Lower leg skin (tissue), 4 donors: Measurements from ENCODE around the gene OSBPL5. TPM values are rescaled to one million over a fixed set of nuclear protein-coding genes. Genes with fewer than 3 reads are reported as not detected.
"Not testable (repeated sequence)": the region's sequence is repeated elsewhere in the genome, so short reads cannot be mapped to it uniquely, and the experiment has no call there.

Source experiments
- DNase-seq, 2 donors: peaks; one replicate each; pipeline ENCODE4 v3.0.0-alpha.2; 2019; ENCODE audit warnings: low spot score in 2 of 2
- H3K4me3 ChIP-seq: fragments of 200-600 bp; sonication (generic); 2 replicates; pipeline ENCODE4 v1.5.1; 2017; ENCODE audit warnings: mild to moderate bottlenecking, low read depth; ENCODE audit not compliant: poor library complexity, severe bottlenecking
- POLR2A ChIP-seq, 2 donors: fragments of 450-650 bp; IDR thresholded peaks; one replicate each; pipeline ENCODE4 v1.6.1; 2016 to 2017; ENCODE audit warnings: antibody characterized with exemption in 2 of 2, mild to moderate bottlenecking in 1 of 2, moderate library complexity in 1 of 2
- WGBS, 2 donors: methylation state at CpG; one replicate each; pipeline ENCODE4 v1.1.5; 2018; 5-methylcytosine and 5-hydroxymethylcytosine counted together
- intact Hi-C: fragments of 100-400 bp; cut with DNase I; formaldehyde crosslinking; loops from one replicate; pipeline ENCODE4 v1.15.0; 2023; ENCODE audit warnings: low total_unique reads
- total RNA-seq, 4 donors: library from RNA; depleted of rRNA; stranded (reverse); fragments of >200 nt; gene quantifications; one replicate each; pipeline ENCODE4 v1.1.0, GENCODE V29; 2016
- TF ChIP-seq, protein P1 (sequence below), 3 donors: fragments of 450-650 bp; IDR thresholded peaks; one replicate each; pipeline ENCODE4 v1.5.1; 2016; ENCODE audit warnings: antibody characterized with exemption in 3 of 3, mild to moderate bottlenecking in 3 of 3, moderate library complexity in 2 of 3

OSBPL5 gene
- total RNA-seq, 4 donors from 2014 or later, result 39.0 to 77.4 (median 64.2) TPM

- intact Hi-C loops, result no loop called here
Observed at GRCh38 chr11:3077189-3077836, 87.8 kb downstream of the OSBPL5 start.

DNA sequence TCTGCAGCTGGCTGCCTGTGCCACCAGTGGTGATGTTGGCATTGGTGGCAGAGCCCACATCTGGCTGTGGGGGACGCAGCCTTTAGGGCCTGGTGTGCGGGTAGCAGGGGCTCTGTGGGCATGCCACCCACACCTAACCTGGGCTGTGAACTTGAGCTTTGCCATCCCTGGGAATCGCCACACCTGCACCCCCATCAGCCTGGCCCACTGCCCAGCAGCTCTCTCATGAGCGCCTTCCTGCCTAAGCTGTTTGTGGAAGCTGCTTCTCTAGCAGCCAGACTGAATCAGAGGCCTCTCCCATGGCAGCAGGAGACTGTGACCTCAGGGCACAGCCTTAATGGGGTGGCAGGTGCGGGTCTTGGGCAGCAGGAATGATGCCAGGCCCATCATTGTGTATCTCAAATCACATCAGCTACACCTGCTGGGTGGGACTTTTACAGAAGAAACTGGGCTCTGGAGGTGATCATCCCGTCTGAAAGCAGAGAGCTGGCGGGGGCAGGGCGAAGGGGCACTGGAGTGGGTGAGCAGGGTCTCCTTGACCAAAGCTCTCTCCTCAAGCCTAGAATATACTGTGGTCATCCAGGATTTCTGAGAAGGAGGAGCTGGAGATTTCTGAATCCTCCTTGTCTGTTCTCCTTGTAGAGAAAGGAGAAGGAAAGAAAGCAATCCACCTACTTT, 90.1 kb downstream of the OSBPL5 start:
- TF ChIP-seq, protein P1, sequence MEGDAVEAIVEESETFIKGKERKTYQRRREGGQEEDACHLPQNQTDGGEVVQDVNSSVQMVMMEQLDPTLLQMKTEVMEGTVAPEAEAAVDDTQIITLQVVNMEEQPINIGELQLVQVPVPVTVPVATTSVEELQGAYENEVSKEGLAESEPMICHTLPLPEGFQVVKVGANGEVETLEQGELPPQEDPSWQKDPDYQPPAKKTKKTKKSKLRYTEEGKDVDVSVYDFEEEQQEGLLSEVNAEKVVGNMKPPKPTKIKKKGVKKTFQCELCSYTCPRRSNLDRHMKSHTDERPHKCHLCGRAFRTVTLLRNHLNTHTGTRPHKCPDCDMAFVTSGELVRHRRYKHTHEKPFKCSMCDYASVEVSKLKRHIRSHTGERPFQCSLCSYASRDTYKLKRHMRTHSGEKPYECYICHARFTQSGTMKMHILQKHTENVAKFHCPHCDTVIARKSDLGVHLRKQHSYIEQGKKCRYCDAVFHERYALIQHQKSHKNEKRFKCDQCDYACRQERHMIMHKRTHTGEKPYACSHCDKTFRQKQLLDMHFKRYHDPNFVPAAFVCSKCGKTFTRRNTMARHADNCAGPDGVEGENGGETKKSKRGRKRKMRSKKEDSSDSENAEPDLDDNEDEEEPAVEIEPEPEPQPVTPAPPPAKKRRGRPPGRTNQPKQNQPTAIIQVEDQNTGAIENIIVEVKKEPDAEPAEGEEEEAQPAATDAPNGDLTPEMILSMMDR (IDR thresholded peaks at IDR 0.05), result no peak
- no peak for TF ChIP-seq POLR2A (IDR thresholded peaks at IDR 0.05)
- intact Hi-C loops, result no loop called here
- 52 to 64% methylated on average over 8 of the region's 8 CpGs for WGBS, 2 donors
- DNase-seq, result no peak
- H3K4me3 ChIP-seq, result no peak overlapping the region

More at GRCh38 chr11:3077189-3077836, 87.8 kb downstream of the OSBPL5 start:
- TF ChIP-seq POLR2A (IDR thresholded peaks at IDR 0.05), result no peak
- TF ChIP-seq, protein P1 (IDR thresholded peaks at IDR 0.05), result no peak
- 83 to 84% methylated on average over 9 to 11 of the region's 11 CpGs for WGBS, 2 donors
- H3K4me3 ChIP-seq, result no peak overlapping the region
- no peak for DNase-seq

- H3K4me3 ChIP-seq, result no peak overlapping the region
- intact Hi-C loops, result no loop called here
- 59 to 72% methylated on average over 3 of the region's 3 CpGs for WGBS, 2 donors
- no peak for TF ChIP-seq POLR2A (IDR thresholded peaks at IDR 0.05)
- no peak for DNase-seq
Observed at GRCh38 chr11:3073029-3073435, 92.1 kb downstream of the OSBPL5 start.

DNA sequence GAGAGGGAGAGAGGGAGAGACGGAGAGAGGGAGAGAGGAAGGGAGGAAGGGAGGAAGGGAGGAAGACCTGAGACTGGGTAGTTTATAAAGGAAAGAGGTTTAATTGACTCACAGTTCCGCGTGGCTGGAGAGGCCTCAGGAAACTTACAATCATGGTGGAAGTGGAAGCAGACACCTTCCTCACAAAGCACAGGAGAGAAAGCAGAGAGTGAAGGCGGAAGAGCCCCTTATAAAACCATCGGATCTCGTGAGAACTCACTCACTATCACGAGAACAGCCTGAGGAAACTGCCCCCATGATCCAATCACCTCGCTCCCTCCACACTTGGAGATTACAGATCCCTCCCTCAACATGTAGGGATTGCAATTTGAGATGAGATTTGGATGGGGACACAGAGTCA, 95.7 kb downstream of the OSBPL5 start:
- intact Hi-C loops, result no loop called here
- no peak for DNase-seq
- WGBS, 2 donors, result 87 to 91% methylated on average over 7 to 8 of the region's 8 CpGs
- TF ChIP-seq POLR2A (IDR thresholded peaks at IDR 0.05), result no peak
- TF ChIP-seq, protein P1 (IDR thresholded peaks at IDR 0.05), result no peak
- no peak overlapping the region for H3K4me3 ChIP-seq

- intact Hi-C loops, DNase-seq, H3K4me3 ChIP-seq: not testable (repeated sequence)
- 96 to 98% methylated on average over 3 of the region's 3 CpGs for WGBS, 2 donors
Observed at GRCh38 chr11:3066308-3066707, 98.8 kb downstream of the OSBPL5 start.

DNA sequence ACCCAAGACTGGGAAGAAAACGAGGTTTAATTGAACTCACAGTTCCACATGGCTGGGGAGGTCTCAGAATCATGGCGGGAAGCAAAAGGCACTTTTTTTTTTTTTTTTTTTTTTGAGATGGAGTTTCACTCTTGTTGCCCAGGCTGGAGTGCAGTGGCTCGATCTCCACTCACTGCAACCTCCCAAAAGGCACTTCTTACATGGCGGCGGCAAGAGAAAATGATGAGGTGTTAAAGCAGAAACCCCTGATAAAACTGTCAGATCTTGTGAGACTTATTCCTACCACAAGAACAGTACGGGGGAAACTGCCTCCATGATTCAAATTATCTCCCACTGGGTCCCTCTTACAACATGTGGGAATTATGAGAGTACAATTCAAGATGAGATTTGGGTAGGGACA, 100.4 kb downstream of the OSBPL5 start:
- WGBS, 2 donors, result 89 to 94% methylated on average over 6 of the region's 6 CpGs
- intact Hi-C loops, DNase-seq, H3K4me3 ChIP-seq: not testable (repeated sequence)

DNA sequence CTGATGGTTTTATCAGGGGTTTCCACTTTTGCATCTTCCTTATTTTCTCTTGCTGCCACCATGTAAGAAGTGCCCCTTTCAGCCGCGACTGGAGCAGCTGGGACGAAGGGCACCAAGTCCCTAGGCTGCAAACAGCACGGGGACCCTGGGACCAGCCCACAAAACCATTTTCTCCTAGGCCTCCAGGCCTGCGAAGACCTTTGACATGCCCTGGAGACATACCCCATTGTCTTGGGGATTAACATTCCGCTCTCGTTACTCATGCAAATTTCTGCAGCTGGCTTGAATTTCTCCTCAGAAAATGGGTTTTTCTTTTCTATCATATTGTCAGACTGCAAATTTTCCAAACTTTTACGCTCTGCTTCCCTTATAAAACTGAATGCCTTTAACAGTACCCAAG, 101.2 kb downstream of the OSBPL5 start:
- intact Hi-C loops, H3K4me3 ChIP-seq, DNase-seq: not testable (repeated sequence)
- 73 to 78% methylated on average over 8 of the region's 8 CpGs for WGBS, 2 donors

DNA sequence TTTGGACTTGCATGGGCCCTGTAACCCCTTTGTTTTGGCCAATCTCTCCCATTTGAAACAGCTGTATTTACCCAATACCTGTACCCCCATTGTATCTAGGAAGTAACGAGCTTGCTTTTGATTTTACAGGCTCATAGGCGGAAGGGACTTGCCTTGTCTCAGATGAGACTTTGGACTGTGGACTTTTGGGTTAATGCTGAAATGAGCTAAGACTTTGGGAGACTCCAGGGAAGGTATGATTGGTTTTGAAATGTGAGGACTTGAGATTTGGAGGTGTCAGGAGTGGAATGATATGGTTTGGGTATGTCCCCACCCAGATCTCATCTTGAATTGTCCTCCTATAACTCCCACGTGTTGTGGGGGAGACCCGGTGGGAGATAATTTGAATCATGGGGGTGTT, 101.7 kb downstream of the OSBPL5 start:
- intact Hi-C loops, H3K4me3 ChIP-seq, DNase-seq: not testable (repeated sequence)
- 81 to 89% methylated on average over 4 of the region's 4 CpGs for WGBS, 2 donors
